ENCODE measurements around the gene DIP2A. TPM values are rescaled to one million over a fixed set of nuclear protein-coding genes. Genes with fewer than 3 reads are reported as not detected.

Gene DIP2A
- total and polyA plus RNA-seq, 2 of the 13 experiments (the other 11 are each of a cell fraction or from before 2014, with no cell fraction given) = 18.5 to 37.6 TPM

DNA sequence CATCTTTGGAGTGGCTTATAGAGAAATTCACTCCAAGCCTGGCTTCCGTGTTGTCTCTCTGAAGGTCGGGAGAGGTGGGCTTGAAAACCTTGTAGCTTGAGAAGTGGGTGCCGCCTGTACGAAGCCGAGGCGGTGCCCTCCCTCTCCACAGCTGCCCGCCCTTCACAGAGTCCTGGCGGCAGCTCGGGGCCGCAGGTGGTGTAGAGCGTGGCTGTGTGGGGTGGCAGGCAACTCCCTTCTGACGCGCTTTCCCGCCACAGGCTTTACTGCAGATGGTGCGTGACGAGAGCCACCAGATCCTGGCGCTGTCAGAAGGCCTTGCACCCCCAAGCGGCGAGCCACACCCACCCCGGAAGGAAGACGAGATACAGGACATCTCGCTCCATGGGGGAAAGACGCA lies 33.1 kb upstream of the DIP2A start (continued):
- TF ChIP-seq, protein P1, sequence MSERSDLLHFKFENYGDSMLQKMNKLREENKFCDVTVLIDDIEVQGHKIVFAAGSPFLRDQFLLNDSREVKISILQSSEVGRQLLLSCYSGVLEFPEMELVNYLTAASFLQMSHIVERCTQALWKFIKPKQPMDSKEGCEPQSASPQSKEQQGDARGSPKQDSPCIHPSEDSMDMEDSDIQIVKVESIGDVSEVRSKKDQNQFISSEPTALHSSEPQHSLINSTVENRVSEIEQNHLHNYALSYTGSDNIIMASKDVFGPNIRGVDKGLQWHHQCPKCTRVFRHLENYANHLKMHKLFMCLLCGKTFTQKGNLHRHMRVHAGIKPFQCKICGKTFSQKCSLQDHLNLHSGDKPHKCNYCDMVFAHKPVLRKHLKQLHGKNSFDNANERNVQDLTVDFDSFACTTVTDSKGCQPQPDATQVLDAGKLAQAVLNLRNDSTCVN (CRISPR knock-in tag; IDR thresholded peaks at IDR 0.05; ENCODE audit: borderline replicate concordance) = no peak
- TF ChIP-seq TRIM24 (CRISPR knock-in tag; IDR thresholded peaks at IDR 0.05) (no peak), ZNF781 (CRISPR knock-in tag; IDR thresholded peaks at IDR 0.05; ENCODE audit: borderline replicate concordance, not compliant biosample characterization) (no peak)
- TF ChIP-seq, protein P2, sequence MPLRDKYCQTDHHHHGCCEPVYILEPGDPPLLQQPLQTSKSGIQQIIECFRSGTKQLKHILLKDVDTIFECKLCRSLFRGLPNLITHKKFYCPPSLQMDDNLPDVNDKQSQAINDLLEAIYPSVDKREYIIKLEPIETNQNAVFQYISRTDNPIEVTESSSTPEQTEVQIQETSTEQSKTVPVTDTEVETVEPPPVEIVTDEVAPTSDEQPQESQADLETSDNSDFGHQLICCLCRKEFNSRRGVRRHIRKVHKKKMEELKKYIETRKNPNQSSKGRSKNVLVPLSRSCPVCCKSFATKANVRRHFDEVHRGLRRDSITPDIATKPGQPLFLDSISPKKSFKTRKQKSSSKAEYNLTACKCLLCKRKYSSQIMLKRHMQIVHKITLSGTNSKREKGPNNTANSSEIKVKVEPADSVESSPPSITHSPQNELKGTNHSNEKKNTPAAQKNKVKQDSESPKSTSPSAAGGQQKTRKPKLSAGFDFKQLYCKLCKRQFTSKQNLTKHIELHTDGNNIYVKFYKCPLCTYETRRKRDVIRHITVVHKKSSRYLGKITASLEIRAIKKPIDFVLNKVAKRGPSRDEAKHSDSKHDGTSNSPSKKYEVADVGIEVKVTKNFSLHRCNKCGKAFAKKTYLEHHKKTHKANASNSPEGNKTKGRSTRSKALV (CRISPR knock-in tag; IDR thresholded peaks at IDR 0.05) = no peak
- TF ChIP-seq, protein P3, sequence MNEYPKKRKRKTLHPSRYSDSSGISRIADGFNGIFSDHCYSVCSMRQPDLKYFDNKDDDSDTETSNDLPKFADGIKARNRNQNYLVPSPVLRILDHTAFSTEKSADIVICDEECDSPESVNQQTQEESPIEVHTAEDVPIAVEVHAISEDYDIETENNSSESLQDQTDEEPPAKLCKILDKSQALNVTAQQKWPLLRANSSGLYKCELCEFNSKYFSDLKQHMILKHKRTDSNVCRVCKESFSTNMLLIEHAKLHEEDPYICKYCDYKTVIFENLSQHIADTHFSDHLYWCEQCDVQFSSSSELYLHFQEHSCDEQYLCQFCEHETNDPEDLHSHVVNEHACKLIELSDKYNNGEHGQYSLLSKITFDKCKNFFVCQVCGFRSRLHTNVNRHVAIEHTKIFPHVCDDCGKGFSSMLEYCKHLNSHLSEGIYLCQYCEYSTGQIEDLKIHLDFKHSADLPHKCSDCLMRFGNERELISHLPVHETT (CRISPR knock-in tag; conservative IDR thresholded peaks at IDR 0.05) = no peak

DNA sequence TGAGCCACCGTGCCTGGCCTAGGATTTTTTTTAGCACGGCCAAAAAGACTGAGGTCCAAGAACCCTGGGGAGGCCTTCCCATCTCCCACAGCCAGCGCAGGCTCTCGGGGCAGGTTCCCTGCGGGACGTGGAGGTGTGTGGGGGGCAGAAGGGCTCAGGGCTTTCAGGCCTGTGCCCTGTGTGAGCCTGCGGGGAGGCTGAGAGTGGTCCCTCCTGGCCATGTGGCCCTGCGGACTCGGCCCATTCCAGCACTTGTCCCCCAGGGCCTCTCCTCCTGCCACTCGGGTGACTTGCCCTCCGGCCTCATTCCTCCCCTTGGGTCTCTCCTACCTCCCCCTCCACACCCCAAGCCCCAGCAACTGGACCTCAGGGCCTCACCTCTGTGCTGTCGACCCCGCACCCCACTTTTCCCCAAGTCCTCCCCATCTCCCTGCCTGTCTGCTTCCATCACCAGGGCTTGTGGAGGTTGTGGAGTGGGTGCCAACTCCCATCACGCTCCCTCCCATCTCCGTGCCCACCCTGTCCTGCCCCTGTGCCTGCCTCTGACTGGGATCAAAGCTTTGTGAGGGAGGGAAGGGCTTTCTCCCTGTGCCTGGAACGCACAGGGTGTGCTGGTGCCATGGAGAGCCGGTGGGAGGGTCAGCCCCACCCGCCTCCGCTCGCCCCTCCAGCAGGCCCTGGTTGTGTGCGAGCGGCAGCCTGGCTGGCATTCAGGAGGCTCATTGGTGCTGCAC lies 32.2 kb upstream of the DIP2A start:
- H3K9me3 ChIP-seq (ENCODE audit: low read length) = no peaks in the 10 kb centered on the region
- H3K4me3 ChIP-seq (replicated peaks in 1 of 3; ENCODE audit: insufficient read depth in 1 of 3, low read depth in 2 of 3, low read length in 3 of 3) = no peak overlapping the region
- FAIRE-seq (no peak), ATAC-seq (no peak), DNase-seq (ENCODE audit: low spot score) (no peak)
- H4K20me1 ChIP-seq (ENCODE audit: insufficient read depth, low read length) = no peaks in the 10 kb centered on the region
- H2AFZ ChIP-seq (ENCODE audit: low read length) = no peak overlapping the region
- BruUV-seq (replicated peaks) = no TSS peak
- H3K36me3 ChIP-seq (replicated peaks in 1 of 2; ENCODE audit: control insufficient read depth in 1 of 2, insufficient read depth in 2 of 2, low read length in 2 of 2) = peaks cover 13 to 39% of the 10 kb centered on the region in 2 experiments
- H3K27ac ChIP-seq (ENCODE audit: extremely low read length, insufficient read depth, low read length) = no peak overlapping the region
- in situ Hi-C loops (cut with HindIII; ENCODE audit: extremely low pct_ligation_motif_present, low pct_unique_long_range_greater_than_20kb) = no loop called here
- no peak for TF ChIP-seq ZNF782 (CRISPR knock-in tag; IDR thresholded peaks at IDR 0.05; ENCODE audit: borderline replicate concordance)
- no peak overlapping the region for H3K9ac ChIP-seq (ENCODE audit: insufficient read depth, low read depth, low read length)
- POLR2A ChIA-PET = no interaction called here
- H3K4me2 ChIP-seq (ENCODE audit: low read depth, low read length) = no peak overlapping the region
- H3K79me2 ChIP-seq (ENCODE audit: insufficient read depth, low read length) = no peaks in the 10 kb centered on the region
- intact Hi-C loops (cut with micrococcal nuclease; ENCODE audit: unreplicated experiment) = no loop called here
- 95% methylated on average over 10 of the region's 22 CpGs for WGBS (ENCODE audit: low lambda C conversion rate)
- no peaks in the 10 kb centered on the region for H3K27me3 ChIP-seq (ENCODE audit: control insufficient read depth in 1 of 2, insufficient read depth in 2 of 2, low read length in 2 of 2)
- H3K4me1 ChIP-seq (ENCODE audit: insufficient read depth, low read length) = no peaks in the 10 kb centered on the region
- CTCF ChIA-PET (ENCODE audit: low intra/inter-chr PET ratio, low total read pairs) = no interaction called here

Data from HepG2 (cell line).